GM23338 (cell line): Measurements from ENCODE around the gene MTHFR. TPM values are rescaled to one million over a fixed set of nuclear protein-coding genes. Genes with fewer than 3 reads are reported as not detected.

ENCODE experiments used
- ATAC-seq: fragments of 200-7000 bp; cut with Tn5 transposase; 3 replicates; pipeline ENCODE4 v1.9.1; 2020
- DNase-seq: peaks from one replicate; pipeline ENCODE4 v3.0.0-alpha.2; 2015; ENCODE audit warnings: low spot score
- H2AFZ ChIP-seq: fragments of 200-600 bp; sonication (generic); 2 replicates; pipeline ENCODE4 v1.8.0; 2016; ENCODE audit warnings: antibody characterized with exemption, mild to moderate bottlenecking, moderate library complexity
- H3F3A ChIP-seq: fragments of 200-600 bp; sonication (generic); replicated peaks from 2 replicates; pipeline ENCODE4 v1.8.0; 2017; ENCODE audit warnings: antibody characterized with exemption, mixed run types, low read depth
- H3K27ac ChIP-seq: fragments of 200-600 bp; sonication (generic); 2 replicates; pipeline ENCODE4 v1.6.1; 2016; ENCODE audit warnings: low read depth
- H3K27me3 ChIP-seq: fragments of 200-600 bp; sonication (generic); 2 replicates; pipeline ENCODE4 v1.8.0; 2016; ENCODE audit warnings: mild to moderate bottlenecking, mixed run types, moderate library complexity; ENCODE audit not compliant: insufficient read depth
- H3K36me3 ChIP-seq: fragments of 200-600 bp; sonication (generic); 2 replicates; pipeline ENCODE4 v1.8.0; 2016; ENCODE audit warnings: mild to moderate bottlenecking; ENCODE audit not compliant: insufficient read depth
- H3K4me1 ChIP-seq: fragments of 200-600 bp; sonication (generic); 2 replicates; pipeline ENCODE4 v1.8.0; 2016; ENCODE audit warnings: mild to moderate bottlenecking, moderate library complexity; ENCODE audit not compliant: insufficient read depth
- H3K4me2 ChIP-seq: fragments of 200-600 bp; sonication (generic); 2 replicates; pipeline ENCODE4 v1.7.1; 2017; ENCODE audit warnings: mixed run types
- H3K4me3 ChIP-seq: fragments of 200-600 bp; sonication (generic); 2 replicates; pipeline ENCODE4 v1.6.1; 2016; ENCODE audit warnings: mixed run types
- H3K79me2 ChIP-seq: fragments of 200-600 bp; sonication (generic); replicated peaks from 2 replicates; pipeline ENCODE4 v1.8.0; 2017; ENCODE audit warnings: mild to moderate bottlenecking; ENCODE audit not compliant: insufficient read depth
- H3K9me2 ChIP-seq: fragments of 200-600 bp; sonication (generic); 2 replicates; pipeline ENCODE4 v1.8.0; 2017; ENCODE audit not compliant: insufficient read depth
- H4K20me1 ChIP-seq: fragments of 200-600 bp; sonication (generic); replicated peaks from 2 replicates; pipeline ENCODE4 v1.8.0; 2017; ENCODE audit warnings: mild to moderate bottlenecking; ENCODE audit not compliant: insufficient read depth
- H3K27ac Mint-ChIP-seq: 2 replicates; pipeline ENCODE4 v1.8.0; 2020; ENCODE audit warnings: inconsistent platforms, mild to moderate bottlenecking, moderate library complexity, mixed read lengths
- H3K27me3 Mint-ChIP-seq: 3 replicates; pipeline ENCODE4 v1.8.0; 2022; ENCODE audit warnings: low read depth, mild to moderate bottlenecking, moderate library complexity, mixed read lengths, inconsistent platforms; ENCODE audit not compliant: insufficient read depth, poor library complexity
- H3K36me3 Mint-ChIP-seq: 3 replicates; pipeline ENCODE4 v1.8.0; 2021; ENCODE audit warnings: low read depth, mild to moderate bottlenecking, inconsistent platforms, moderate library complexity, mixed read lengths
- H3K4me1 Mint-ChIP-seq: 3 replicates; pipeline ENCODE4 v1.8.0; 2020; ENCODE audit warnings: mild to moderate bottlenecking, inconsistent platforms, mixed read lengths
- H3K4me3 Mint-ChIP-seq: 3 replicates; pipeline ENCODE4 v1.8.0; 2021; ENCODE audit warnings: moderate library complexity, mild to moderate bottlenecking, inconsistent platforms, mixed read lengths
- H3K9me3 Mint-ChIP-seq: 3 replicates; pipeline ENCODE4 v1.8.0; 2020; ENCODE audit warnings: moderate library complexity, mild to moderate bottlenecking, inconsistent platforms, mixed read lengths
- CREB1 ChIP-seq: fragments of 250-450 bp; sonication (Bioruptor Pico); IDR thresholded peaks from 2 replicates; pipeline ENCODE4 v1.5.0; 2020; ENCODE audit warnings: low read depth, mild to moderate bottlenecking, moderate library complexity
- ETS1 ChIP-seq: IDR thresholded peaks from 2 replicates; pipeline ENCODE4 v1.6.1; 2016; ENCODE audit warnings: antibody characterized with exemption
- EZH2phosphoT487 ChIP-seq: fragments of 200-600 bp; sonication (generic); IDR thresholded peaks from one replicate; pipeline ENCODE4 v1.8.1; 2018; ENCODE audit warnings: antibody characterized with exemption; ENCODE audit not compliant: unreplicated experiment
- JUNB ChIP-seq: IDR thresholded peaks from one replicate; pipeline ENCODE4 v1.6.1; 2016; ENCODE audit warnings: antibody characterized with exemption; ENCODE audit not compliant: unreplicated experiment
- NANOG ChIP-seq: IDR thresholded peaks from 2 replicates; pipeline ENCODE4 v1.6.1; 2016; ENCODE audit warnings: antibody characterized with exemption, borderline replicate concordance
- POLR2AphosphoS5 ChIP-seq: IDR thresholded peaks from 2 replicates; pipeline ENCODE4 v1.6.1; 2016; ENCODE audit warnings: antibody characterized with exemption, low read depth
- REST ChIP-seq: IDR thresholded peaks from one replicate; pipeline ENCODE4 v1.6.1; 2018; ENCODE audit warnings: antibody characterized with exemption; ENCODE audit not compliant: unreplicated experiment
- STAT1 ChIP-seq: IDR thresholded peaks from one replicate; pipeline ENCODE4 v1.6.1; 2016; ENCODE audit warnings: antibody characterized with exemption; ENCODE audit not compliant: unreplicated experiment
- ZNF114 ChIP-seq: fragments of 250-450 bp; sonication (Bioruptor Pico); IDR thresholded peaks from 2 replicates; pipeline ENCODE4 v1.5.0; 2020; ENCODE audit warnings: mild to moderate bottlenecking, moderate library complexity
- ZNF331 ChIP-seq: fragments of 250-450 bp; sonication (Bioruptor Pico); IDR thresholded peaks from 2 replicates; pipeline ENCODE4 v1.5.0; 2020; ENCODE audit warnings: low read depth, mild to moderate bottlenecking, moderate library complexity
- polyA plus RNA-seq: library from polyadenylated mRNA; unstranded; fragments of >200 nt; fragmentation: Nextera tagmentation; extraction: Ambion mirVana; gene quantifications from 2 replicates; pipeline ENCODE4 v1.2.1, GENCODE V29; 2016
- total RNA-seq: library from RNA; depleted of rRNA; stranded (reverse); fragments of >200 nt; shearing (Covaris generic); gene quantifications from 2 replicates; pipeline ENCODE4 v1.2.3, GENCODE V29; 2014
- TF ChIP-seq, protein P1 (sequence below), 2 experiments: fragments of 200-600 bp in 1 of 2; sonication (generic) in 1 of 2; conservative IDR thresholded peaks; 2 replicates each; pipeline versions ENCODE4 v1.5.1 to v1.6.1; 2016 to 2017; ENCODE audit warnings: antibody characterized with exemption in 2 of 2, low read depth in 2 of 2, mild to moderate bottlenecking in 2 of 2, moderate library complexity in 1 of 2
- TF ChIP-seq, protein P2 (sequence below): fragments of 250-450 bp; sonication (Bioruptor Pico); IDR thresholded peaks from 2 replicates; pipeline ENCODE4 v1.5.0; 2020; ENCODE audit warnings: mild to moderate bottlenecking, moderate library complexity

Gene MTHFR
- total and polyA plus RNA-seq, 2 experiments from 2014 or later = 6.9 to 21.6 TPM

- Histone ChIP-seq H3K4me1 (no peaks in the 10 kb centered on the region), H3K36me3 (no peaks in the 10 kb centered on the region), H3K79me2 (no peaks in the 10 kb centered on the region), H3K27ac (no peak overlapping the region), H3K4me2 (no peak overlapping the region), H4K20me1 (no peaks in the 10 kb centered on the region; the same call in none of the 2 replicates), H2AFZ (no peak overlapping the region), H3K9me2 (no peaks in the 10 kb centered on the region), H3K4me3 (no peak overlapping the region), H3F3A (no peaks in the 10 kb centered on the region; the same call in 1 of the 2 replicates), H3K27me3 (no peaks in the 10 kb centered on the region)
- Mint-ChIP-seq H3K9me3 (no peaks in the 10 kb centered on the region), H3K27me3 (peaks cover 7% of the 10 kb centered on the region), H3K36me3 (peaks cover 36% of the 10 kb centered on the region), H3K4me3 (no peak overlapping the region), H3K4me1 (no peaks in the 10 kb centered on the region), H3K27ac (no peak overlapping the region)
- TF ChIP-seq CREB1 (CRISPR knock-in tag) (no peak), ETS1 (no peak), POLR2AphosphoS5 (no peak), EZH2phosphoT487 (no peak), STAT1 (no peak), NANOG (no peak), ZNF114 (no peak), JUNB (no peak), ZNF331 (CRISPR knock-in tag) (no peak), REST (no peak)
- TF ChIP-seq, protein P1, sequence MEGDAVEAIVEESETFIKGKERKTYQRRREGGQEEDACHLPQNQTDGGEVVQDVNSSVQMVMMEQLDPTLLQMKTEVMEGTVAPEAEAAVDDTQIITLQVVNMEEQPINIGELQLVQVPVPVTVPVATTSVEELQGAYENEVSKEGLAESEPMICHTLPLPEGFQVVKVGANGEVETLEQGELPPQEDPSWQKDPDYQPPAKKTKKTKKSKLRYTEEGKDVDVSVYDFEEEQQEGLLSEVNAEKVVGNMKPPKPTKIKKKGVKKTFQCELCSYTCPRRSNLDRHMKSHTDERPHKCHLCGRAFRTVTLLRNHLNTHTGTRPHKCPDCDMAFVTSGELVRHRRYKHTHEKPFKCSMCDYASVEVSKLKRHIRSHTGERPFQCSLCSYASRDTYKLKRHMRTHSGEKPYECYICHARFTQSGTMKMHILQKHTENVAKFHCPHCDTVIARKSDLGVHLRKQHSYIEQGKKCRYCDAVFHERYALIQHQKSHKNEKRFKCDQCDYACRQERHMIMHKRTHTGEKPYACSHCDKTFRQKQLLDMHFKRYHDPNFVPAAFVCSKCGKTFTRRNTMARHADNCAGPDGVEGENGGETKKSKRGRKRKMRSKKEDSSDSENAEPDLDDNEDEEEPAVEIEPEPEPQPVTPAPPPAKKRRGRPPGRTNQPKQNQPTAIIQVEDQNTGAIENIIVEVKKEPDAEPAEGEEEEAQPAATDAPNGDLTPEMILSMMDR (conservative IDR thresholded peaks at IDR 0.05; ENCODE audit: low read depth in 2 of 2) = no peak
- TF ChIP-seq, protein P2, sequence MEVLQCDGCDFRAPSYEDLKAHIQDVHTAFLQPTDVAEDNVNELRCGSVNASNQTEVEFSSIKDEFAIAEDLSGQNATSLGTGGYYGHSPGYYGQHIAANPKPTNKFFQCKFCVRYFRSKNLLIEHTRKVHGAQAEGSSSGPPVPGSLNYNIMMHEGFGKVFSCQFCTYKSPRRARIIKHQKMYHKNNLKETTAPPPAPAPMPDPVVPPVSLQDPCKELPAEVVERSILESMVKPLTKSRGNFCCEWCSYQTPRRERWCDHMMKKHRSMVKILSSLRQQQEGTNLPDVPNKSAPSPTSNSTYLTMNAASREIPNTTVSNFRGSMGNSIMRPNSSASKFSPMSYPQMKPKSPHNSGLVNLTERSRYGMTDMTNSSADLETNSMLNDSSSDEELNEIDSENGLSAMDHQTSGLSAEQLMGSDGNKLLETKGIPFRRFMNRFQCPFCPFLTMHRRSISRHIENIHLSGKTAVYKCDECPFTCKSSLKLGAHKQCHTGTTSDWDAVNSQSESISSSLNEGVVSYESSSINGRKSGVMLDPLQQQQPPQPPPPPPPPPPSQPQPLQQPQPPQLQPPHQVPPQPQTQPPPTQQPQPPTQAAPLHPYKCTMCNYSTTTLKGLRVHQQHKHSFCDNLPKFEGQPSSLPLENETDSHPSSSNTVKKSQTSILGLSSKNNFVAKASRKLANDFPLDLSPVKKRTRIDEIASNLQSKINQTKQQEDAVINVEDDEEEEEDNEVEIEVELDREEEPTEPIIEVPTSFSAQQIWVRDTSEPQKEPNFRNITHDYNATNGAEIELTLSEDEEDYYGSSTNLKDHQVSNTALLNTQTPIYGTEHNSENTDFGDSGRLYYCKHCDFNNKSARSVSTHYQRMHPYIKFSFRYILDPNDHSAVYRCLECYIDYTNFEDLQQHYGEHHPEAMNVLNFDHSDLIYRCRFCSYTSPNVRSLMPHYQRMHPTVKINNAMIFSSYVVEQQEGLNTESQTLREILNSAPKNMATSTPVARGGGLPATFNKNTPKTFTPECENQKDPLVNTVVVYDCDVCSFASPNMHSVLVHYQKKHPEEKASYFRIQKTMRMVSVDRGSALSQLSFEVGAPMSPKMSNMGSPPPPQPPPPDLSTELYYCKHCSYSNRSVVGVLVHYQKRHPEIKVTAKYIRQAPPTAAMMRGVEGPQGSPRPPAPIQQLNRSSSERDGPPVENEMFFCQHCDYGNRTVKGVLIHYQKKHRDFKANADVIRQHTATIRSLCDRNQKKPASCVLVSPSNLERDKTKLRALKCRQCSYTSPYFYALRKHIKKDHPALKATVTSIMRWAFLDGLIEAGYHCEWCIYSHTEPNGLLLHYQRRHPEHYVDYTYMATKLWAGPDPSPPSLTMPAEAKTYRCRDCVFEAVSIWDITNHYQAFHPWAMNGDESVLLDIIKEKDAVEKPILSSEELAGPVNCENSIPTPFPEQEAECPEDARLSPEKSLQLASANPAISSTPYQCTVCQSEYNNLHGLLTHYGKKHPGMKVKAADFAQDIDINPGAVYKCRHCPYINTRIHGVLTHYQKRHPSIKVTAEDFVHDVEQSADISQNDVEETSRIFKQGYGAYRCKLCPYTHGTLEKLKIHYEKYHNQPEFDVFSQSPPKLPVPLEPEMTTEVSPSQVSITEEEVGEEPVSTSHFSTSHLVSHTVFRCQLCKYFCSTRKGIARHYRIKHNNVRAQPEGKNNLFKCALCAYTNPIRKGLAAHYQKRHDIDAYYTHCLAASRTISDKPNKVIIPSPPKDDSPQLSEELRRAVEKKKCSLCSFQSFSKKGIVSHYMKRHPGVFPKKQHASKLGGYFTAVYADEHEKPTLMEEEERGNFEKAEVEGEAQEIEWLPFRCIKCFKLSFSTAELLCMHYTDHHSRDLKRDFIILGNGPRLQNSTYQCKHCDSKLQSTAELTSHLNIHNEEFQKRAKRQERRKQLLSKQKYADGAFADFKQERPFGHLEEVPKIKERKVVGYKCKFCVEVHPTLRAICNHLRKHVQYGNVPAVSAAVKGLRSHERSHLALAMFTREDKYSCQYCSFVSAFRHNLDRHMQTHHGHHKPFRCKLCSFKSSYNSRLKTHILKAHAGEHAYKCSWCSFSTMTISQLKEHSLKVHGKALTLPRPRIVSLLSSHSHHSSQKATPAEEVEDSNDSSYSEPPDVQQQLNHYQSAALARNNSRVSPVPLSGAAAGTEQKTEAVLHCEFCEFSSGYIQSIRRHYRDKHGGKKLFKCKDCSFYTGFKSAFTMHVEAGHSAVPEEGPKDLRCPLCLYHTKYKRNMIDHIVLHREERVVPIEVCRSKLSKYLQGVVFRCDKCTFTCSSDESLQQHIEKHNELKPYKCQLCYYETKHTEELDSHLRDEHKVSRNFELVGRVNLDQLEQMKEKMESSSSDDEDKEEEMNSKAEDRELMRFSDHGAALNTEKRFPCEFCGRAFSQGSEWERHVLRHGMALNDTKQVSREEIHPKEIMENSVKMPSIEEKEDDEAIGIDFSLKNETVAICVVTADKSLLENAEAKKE = no peak
- DNase-seq (no peak), ATAC-seq (no peak)
Measured at GRCh38 chr1:11795238-11795890, 10.4 kb downstream of the MTHFR start.
